Activated CD4-positive, alpha-beta T cell treated with anti-CD3 and anti-CD28 coated beads, Interleukin-2, amount 50 U/mL, for 48 hours (primary cell): ENCODE measurements around the gene KBTBD13.

Experiments
- DNase-seq, 2 experiments: peaks; one replicate each; pipeline ENCODE4 v3.0.0-alpha.2; 2020

The KBTBD13 gene

GRCh38 chr15:65076486-65077290 lies at the start of gene KBTBD13:
Gene KBTBD13 (plus strand): TSS chr15:65076746. CDS start chr15:65076816, 70 bp downstream.
- DNase-seq, result no peak

GRCh38 chr15:65026756-65027155 lies 49.8 kb upstream of the KBTBD13 start:
- DNase-seq, result no peak

DNA sequence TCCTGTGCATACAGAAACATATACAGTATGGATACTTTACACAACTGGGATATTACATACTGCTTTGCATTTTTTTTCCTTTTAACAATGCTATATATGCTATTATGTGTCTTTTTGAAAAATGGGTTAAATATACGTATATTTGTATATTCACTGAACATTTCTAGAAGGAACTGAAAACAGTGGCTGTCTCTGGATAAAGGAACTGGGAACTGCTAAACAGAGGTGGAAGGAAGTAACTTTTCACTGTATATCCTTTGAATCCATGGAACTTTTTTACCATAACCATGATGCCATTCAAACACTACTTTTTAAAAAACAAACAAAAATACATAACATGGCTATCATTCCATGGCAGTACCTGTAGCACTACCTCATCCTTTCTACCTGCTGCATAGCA lies 49.0 kb upstream of the KBTBD13 start:
- DNase-seq, result no peak

GRCh38 chr15:65028338-65028737 lies 48.2 kb upstream of the KBTBD13 start:
- DNase-seq, result no peak

DNA sequence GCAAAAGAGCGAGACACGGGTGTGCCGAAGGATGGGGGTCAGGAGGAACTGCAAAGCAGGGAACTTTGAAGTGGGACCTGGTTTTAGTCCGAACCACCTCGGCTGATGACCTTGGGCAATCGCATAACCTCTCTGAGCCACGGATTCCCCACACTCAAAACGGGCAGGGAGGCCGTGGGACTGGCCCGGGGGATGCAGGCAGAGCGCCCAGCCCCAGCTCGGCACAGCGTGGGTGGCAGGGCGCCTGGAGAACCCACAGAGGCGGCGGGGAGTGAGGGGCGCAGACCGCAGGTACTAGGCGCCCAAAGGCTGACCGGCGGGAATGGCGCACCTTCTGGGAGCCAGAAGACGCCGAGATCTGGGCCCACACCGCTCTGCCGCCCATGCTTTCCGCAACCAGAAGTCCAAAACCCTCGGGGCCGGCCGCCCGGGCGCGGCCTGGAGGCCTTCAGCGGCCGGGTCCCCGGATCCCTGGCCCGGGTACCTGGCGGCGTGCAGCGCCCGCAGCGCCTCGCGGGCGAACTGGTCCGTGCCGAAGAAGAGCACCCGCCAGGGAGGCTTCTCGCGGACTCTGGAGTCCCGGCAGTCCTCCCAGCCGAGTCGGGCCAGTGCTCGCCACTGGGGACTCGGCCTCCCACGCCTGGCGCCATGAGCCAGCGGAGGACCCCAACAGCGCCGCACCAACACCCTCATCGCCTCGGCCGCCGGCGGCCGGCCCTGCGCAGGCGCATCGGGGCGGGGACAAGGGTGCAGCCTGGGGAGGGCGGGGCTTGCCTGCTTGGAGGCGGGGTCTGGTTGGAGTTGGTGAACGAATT lies 47.4 kb upstream of the KBTBD13 start, which contains the start of gene MTFMT:
TSS of gene MTFMT (minus strand) at position 719 of the 815 bp plus-strand sequence. CDS start at position 693, 26 bp downstream.
- DNase-seq, result peak; percentile 98

- no peak for DNase-seq
Measured at GRCh38 chr15:65029736-65030208, 46.8 kb upstream of the KBTBD13 start.

- peak; percentile 35 to 57 for DNase-seq
Measured at GRCh38 chr15:65032801-65033537, 43.6 kb upstream of the KBTBD13 start.

DNA sequence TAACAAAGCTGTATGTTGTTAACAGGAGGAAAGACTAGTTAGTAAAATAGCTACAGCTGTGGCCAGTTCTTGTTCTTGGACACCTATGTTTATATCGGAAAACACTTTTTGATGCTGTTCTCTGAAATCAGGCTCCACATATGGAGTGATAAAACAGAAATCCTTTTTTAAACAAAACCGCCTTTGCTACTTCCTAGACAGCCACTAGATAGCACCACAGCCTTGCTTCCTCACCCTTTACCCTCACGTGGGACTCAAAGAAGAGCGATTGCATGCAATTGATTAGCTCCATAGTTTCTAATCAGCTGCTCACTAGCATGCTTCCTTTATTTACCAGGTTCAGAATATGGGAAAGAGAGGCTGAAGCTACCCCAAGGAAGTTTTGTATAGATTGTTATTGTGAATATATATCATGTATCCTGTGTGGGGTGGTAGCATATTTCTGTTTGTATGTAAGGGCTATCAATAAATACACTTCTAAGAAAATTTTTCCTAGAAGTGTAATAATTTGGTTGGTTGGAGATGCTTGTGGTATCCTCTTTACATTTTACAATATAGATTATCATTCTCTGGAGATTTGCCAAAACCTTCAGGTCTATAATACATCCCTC lies 42.8 kb upstream of the KBTBD13 start:
- DNase-seq, result peak in 1 of 2 experiments; percentile 20

DNA sequence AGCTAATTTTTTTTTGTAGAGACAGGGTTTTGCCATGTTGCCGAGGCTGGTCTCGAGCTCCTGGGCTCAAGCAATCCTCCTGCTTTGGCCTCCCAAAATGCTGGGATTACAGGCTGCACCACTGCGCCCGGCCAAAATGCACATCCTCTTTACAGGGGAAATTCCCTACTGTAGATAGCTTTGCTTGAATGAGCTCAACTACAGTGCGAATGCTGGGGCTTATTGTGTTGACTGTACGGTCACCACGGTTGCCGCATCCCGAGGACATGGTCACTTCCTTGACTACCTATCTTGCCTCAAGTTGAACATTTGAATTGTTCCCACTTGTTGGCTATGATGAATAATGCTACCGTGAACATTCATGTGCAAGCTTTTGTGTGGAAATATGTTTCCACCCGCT lies 41.8 kb upstream of the KBTBD13 start:
- no peak for DNase-seq

GRCh38 chr15:65037309-65037708 lies 39.2 kb upstream of the KBTBD13 start:
- DNase-seq, result no peak

DNA sequence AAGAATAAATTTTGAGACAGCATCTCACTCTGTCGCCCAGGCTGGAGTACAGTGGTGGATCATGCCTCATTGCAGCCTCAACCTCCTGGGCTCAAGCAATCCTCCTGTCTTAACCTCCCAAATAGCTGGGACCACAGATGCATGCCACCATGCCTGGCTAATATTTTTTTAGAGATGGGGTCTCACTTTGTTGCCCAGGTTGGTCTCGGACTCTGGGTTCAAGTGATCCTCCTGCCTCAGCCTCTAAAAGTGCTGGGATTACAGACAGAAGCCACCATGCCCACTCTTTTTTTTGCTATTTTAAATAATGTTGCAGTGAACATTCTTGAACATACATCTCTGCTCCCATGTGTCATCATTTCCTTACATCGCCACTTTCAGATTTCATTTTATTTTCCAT lies 38.1 kb upstream of the KBTBD13 start:
- DNase-seq, result no peak

DNA sequence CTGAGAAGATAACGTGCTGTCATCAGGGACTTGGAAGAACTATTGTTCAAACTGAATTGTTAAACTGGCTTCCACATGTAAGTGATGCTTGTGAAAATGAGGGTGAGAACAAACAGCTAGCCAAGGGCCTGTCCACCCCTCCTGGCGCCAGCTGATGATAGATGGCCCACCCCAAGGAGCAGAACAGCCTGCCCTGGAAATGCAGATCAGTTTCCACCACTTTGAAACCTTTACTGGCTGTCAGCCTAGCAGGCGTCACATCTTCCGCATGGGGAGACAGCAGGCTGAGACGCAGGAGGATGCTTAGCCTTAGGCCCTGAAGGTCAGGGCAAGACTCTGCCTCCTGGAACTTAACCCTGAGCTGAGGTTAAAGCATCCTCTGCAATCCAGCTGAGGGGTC lies 37.7 kb upstream of the KBTBD13 start:
- DNase-seq, result no peak

GRCh38 chr15:65040461-65040860 lies 36.1 kb upstream of the KBTBD13 start:
- no peak for DNase-seq

- DNase-seq, result no peak
Measured at GRCh38 chr15:65041787-65042186, 34.8 kb upstream of the KBTBD13 start.

DNA sequence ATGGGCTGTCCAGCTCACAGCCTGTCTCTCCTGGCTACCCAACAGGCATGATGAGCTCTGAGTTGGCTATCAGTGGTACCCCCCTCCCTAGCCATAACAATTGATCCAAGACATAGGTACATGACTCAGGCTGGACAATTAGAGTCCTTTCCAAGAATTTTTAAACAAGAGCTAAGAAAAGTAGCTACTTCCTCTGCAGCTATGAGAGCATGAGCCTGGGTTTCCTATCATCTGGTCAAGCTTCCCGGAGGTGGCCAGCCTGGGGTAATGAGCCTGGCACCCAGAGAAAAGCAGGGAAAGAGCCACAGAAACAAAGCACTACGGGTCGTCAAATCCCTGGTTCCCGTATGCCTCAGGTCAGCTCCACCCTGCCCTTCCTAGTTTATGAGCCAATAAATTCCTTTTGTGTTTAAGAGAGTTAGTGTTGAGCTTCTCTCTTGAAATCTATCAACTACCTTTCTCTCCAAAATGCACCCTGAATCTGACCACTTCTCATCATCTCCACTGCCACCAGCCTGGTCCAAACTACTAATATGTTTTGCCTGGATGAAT lies 33.7 kb upstream of the KBTBD13 start:
- DNase-seq, result no peak

DNA sequence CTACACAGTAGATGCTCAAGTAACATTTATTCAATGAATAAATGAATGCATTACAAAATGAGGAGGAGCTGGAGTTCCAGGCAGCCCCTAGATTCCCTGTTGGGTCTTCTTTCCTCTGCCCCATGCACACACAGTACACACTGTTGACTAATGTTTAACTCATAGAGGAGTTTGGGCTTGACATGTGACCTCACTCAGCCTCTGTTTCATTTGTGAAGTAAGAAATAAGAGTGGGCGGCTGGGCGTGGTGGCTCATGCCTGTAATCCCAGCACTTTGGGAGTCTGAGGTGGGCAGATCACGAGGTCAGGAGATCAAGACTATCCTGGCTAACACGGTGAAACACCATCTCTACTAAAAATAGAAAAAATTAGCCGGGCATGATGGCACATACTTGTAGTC lies 32.3 kb upstream of the KBTBD13 start:
- peak; percentile 13 to 35 for DNase-seq

DNA sequence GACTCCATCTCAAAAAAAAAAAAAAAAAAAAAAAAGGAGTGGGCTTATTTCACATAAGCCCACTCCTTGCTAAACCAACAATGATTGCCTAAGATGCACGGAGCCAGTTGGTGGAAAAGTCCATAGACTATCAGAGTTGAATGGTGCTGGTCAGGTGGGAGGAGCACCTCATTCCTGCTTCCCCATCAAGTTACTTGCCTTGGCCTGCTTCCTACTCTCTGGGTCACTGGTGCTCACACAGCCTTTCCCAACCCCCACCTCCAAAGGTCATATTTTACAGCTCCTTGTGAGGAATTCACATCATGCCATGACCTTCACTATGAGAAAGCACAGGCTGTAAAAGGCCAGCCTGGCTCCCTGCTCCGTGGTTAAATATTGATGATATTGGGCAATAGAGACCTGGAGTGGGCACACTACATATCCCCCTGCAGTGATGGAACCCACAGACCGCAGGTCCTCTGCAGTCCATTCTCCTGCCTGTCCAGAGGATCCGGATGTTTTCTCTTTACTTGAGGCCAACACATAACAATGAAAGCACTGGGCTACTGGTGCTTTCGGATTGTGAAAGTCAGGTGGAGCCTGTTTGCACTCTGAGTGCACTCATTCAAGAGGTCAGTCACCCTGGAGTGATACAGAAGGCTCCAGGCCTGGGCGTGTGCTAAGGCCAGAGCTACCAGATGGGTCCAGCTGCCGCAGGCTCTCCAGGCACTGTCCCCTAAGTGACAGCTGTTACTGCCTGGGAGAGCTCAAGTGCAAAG lies 31.6 kb upstream of the KBTBD13 start, which contains the start of gene SLC51B:
TSS of gene SLC51B (plus strand) at position 664 of the 758 bp plus-strand sequence. CDS start 4,618 bp downstream, outside the sequence.
- DNase-seq, result no peak

- DNase-seq, result no peak
Measured at GRCh38 chr15:65048241-65048640, 28.3 kb upstream of the KBTBD13 start.

DNA sequence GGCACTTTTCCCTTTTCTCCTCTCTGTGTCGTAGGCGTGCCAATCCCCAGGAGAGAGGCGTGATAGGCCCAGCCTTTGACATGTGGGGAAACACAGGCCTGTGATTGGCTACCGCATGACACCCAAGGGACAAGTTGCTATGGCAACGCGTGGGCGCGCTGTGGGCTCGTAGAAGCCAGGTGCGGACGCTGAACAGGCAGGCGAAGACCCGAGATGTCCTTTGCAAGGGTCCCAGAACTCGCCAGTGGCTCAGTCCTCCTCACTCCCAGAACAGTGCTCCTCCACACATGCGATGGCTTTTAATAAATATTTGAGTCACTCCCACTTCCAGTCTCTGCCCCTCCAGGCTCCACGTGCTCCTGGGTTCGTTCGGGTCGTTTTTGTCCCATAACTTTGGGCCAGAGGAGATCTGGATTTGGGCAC lies 27.1 kb upstream of the KBTBD13 start:
- DNase-seq, result peak; percentile 88 to 92

- DNase-seq, result no peak
Measured at GRCh38 chr15:65050270-65050669, 26.3 kb upstream of the KBTBD13 start.

DNA sequence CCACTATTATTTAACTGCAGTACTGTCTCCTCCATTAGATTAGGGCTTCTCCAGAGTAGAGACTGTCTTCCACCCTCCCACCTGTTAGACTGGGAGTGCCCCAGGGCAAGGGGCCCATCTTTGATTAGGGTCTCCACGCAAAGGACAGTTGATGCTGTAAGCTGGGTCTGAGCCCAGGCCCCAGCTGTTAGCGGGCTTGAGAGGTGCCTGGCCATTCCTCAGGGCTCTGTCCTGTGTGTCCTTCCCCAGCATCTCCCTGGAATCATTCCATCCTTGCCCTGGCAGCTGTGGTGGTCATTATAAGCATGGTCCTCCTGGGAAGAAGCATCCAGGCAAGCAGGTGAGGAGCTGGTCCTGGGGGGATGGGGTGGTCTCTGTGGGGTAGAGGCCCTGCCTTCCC lies 25.3 kb upstream of the KBTBD13 start:
- DNase-seq, result no peak
